Stimulated activated naive CD4-positive, alpha-beta T cell treated with Interleukin-2 at 50 U/mL for 16 hours (primary cell): ENCODE data around the gene LRRC8D.
"Not testable (repeated sequence)": the region's sequence is repeated elsewhere in the genome, so short reads cannot be mapped to it uniquely, and the experiment has no call there.

ENCODE experiments used
- DNase-seq: peaks from one replicate; lab custom pipeline; 2025; lab: John Stamatoyannopoulos, UW

LRRC8D gene

GRCh38 chr1:89913353-89914095 lies 92.7 kb downstream of the LRRC8D start:
- DNase-seq: no peak

- DNase-seq: no peak
These were observed 96.5 kb downstream of the LRRC8D start for GRCh38 chr1:89917353-89917752.

GRCh38 chr1:89918127-89918793 lies 97.4 kb downstream of the LRRC8D start:
- DNase-seq: no peak

GRCh38 chr1:89918794-89919155 lies 97.9 kb downstream of the LRRC8D start:
- no peak for DNase-seq

DNA sequence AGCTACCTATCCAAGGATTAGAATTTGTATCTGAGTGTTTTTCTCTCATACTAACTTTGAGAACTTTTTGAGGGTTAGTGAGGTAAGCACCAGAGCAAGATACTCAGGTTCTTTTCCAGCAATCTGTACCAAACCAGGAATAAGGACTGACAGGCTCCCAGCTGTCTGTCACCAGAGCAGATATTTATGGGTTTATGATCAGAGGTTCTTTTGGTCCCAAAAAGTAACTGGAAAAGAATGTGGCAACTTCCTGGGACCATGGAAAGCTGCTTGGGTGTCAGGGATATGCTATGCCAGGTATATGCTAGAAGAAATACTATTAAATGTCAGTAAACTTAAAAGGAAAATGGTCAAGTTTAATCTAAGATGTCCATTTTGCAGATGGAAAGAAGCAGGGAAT lies 98.3 kb downstream of the LRRC8D start:
- no peak for DNase-seq

GRCh38 chr1:89922911-89923310 lies 102.1 kb downstream of the LRRC8D start:
- DNase-seq: no peak

DNA sequence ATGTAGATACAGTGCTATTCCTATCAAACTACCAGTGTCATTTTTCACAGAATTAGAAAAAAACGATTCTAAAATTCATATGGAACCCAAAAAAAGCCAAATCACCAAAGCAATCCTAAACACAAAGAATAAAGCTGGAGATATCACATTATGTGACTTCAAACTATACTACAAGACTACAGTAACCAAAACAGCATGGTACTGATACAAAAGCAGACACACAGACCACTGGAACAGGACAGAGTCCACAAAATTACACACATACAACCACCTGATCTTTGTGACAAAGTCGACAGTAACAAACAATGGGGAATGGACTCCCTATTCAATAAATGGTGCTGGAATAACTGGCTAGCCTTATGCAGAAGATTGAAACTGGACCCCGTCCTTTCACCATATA lies 102.7 kb downstream of the LRRC8D start:
- no peak for DNase-seq

- not testable (repeated sequence) for DNase-seq
These were observed 103.2 kb downstream of the LRRC8D start for GRCh38 chr1:89924075-89924474.

GRCh38 chr1:89927049-89927448 lies 106.2 kb downstream of the LRRC8D start:
- DNase-seq: no peak

DNA sequence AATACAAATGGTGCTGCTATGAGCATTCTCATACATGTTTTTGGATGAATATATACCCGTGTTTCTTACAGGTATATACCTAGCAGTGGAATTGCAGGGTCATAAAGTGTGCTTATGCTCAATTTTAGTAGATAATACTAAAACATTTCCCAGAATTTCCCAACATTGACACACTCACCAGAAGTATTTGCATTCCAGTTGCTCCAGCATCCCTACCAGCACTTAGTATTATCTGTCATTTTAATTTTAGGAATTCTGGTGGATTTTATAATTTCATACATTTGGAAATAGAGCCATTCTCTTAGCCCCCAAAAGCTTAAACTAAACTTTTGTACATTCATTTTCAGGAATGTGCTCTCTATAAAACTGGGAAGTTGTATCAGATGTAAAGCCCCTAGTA lies 106.6 kb downstream of the LRRC8D start:
- no peak for DNase-seq

DNA sequence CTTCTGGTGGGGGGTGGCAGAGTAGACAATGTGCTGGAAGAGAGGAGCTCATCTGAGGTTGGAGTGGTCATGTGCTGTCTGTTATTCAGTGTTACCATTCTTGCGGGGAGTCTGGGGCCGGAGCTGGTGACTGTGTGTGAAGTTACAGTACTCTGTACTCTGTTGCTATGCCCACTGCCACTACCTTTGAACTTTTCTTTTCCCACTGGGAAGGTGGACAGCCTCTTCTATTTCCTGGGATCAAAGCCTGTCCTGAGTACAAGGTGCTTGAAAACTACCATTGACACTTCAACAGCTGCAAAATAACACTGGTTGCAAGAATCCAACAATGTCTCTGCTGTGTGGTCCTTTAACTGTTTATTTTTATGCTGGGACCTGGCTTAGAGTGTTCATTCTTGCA lies 107.7 kb downstream of the LRRC8D start:
- no peak for DNase-seq

- DNase-seq: no peak
These were observed 108.7 kb downstream of the LRRC8D start for GRCh38 chr1:89929467-89930063.

DNA sequence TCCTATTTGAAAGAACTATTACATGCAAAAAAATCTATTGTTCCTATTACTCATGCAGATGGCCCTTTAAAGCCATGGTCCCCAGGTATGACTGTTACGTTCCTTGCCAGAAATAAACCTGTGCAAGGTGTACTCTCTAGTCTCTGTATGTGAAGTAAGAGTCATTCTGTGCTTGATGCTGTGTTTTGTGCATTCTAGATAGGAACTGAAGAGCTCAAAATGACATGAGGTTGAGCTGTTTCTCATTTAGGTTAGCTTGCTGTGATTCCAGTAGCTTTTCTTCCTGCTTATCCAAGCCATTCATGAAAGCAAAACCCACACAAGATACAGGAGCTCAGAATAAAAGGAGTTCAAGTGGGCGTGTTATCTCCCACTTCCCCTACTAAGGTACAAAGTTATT lies 109.7 kb downstream of the LRRC8D start:
- DNase-seq: no peak

DNA sequence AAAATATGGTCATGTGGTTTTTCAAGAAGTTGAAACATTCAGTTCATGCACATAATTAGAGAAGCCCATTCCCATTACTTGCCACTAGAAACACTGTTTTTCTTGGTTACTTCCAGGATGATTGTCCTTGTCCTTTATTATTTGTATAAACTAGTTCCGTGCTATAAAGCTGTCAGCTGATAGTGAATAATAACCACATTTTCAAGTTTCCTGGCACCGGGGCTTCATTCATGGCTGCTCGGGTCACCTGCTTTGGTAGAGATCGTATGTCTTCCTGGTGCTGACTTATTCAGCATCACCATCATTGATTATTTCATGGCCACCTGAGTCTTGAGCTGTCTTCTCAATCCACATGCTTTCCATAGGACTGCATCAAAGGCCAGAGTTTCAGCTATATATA lies 111.1 kb downstream of the LRRC8D start:
- no peak for DNase-seq

DNA sequence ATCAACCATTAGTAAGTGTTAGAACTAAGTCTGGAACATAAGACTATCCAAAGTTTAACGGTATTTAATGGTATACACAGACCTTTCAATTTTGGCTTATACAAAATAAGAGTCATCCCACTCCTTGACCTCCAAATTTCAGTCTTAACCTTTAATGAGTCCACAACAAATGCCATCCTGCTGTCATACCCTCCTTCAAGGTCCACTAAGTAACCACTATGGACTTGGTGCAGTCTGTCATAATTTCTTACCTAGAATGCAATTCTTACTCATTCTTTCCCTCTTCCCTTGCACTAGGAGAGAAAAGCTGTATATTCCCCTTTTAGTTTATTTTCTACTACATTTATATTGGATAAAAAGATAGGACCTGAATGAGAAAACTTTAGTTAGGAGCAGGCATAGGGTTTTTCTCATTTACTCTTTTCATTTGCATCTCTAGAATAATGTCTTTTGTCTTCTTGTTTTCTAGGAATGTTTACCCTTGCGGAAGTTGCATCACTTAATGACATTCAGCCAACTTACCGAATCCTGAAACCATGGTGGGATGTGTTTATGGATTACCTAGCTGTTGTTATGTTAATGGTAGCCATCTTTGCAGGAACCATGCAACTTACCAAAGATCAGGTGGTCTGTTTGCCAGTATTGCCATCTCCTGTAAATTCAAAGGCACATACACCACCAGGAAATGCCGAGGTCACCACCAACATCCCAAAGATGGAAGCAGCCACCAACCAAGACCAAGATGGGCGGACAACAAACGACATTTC lies 111.9 kb downstream of the LRRC8D start:
- DNase-seq: no peak

- no peak for DNase-seq
These were observed 113.6 kb downstream of the LRRC8D start for GRCh38 chr1:89934461-89934860.

DNA sequence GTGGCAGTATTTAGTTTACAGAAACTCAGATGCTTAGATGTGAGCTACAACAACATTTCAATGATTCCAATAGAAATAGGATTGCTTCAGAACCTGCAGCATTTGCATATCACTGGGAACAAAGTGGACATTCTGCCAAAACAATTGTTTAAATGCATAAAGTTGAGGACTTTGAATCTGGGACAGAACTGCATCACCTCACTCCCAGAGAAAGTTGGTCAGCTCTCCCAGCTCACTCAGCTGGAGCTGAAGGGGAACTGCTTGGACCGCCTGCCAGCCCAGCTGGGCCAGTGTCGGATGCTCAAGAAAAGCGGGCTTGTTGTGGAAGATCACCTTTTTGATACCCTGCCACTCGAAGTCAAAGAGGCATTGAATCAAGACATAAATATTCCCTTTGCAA lies 114.4 kb downstream of the LRRC8D start:
- no peak for DNase-seq

- DNase-seq: no peak
These were observed 115.9 kb downstream of the LRRC8D start for GRCh38 chr1:89936694-89937093.

DNA sequence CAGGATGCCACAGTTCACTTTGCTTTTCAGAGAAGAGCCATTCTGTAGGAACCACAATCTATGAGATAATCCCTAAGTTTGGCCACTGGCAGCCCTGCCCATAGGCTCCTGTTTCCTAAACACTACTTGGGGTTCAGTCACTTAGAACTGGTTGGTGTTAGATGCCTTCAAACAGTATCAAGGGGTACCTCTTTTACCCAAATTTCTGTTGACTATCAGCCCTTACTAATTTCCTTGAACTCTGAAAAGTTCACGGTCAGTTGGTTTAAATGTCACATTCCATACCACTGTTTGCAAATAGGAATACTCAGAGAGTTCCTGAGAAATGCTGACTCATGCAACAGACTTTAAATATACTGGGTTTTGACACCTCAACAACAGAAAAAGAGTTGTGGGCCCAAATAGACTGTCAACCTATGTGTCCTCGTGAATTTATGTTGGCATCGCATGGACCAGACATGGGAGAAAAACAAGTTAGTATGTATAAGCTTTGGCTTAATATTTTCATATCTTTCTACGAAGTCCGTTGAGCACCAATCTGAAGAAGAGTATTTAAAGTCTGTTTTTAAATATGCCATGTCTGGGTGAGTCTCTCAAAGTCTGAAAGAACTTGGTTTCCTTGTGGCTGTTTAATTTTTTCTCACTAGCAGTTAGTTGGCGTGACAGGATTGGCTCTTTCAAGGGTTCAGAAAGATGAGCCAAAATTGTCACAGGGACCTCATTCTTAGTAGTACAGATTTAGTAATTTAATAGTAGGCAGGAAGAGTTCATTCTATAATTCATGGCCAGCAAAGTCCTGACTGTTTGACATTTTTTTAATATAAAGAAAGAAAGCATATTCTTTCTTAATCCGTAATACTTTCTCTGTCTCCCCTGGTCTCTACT lies 117.6 kb downstream of the LRRC8D start:
- no peak for DNase-seq

DNA sequence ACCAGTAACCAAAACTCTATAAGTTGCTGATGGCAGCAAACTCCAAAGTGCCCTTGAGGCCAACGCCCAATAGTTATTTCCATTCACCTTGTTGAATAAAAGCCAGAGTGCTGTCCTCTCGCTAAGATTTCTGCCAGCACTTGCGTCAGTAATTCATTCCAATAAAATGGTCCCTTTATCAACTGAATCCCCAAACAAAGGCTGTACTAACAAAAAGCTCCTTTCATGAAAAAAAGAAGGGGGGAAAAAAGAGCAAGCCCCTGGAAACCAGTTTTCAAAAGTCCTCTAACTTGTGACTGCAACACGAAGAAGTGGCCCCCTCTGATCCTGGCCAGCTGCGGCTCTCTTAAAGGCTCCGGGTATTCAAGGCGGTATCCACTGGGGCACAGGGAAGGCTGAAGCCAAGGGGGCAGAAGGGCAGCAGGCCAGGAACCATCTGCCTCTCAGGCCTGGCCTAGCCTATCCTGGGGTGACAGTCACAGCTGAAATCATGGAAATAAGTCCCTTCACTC lies 118.3 kb downstream of the LRRC8D start:
- no peak for DNase-seq

DNA sequence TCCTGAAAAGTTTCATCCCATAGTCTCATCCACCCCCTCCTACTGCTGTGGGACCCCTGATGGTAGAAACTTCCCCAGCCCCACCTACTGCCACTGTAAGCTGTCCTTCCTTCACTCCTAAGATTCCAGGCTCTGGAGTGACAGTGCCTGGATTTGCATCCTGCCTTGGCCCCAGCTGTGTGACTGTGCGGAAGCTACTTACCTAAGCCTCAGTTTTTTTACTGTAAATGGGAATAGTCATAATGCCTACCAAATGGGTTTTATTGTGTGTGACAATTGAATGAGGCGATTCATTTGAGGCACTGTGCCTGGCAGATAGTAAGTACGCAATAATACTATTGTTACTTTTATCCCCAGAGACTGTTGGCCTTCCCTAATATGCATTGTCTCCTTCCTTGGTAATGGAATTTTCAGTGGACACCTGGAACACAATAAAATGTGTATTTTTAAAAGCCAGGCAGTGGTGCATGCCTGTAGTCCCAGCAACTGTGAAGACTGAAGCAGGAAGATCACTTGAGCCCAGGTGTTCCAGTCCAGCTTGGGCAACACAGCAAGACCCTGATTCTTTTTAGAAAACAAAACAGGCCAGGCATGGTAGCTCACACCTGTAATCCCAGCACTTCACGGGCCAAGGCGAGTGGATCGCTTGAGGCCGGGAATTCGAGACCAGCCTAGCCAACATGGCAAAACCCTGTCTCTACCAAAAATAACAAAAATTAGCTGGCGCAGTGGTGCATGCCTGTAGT lies 119.0 kb downstream of the LRRC8D start:
- no peak for DNase-seq
